GM12872 (cell line): ENCODE measurements around the gene FBXO5.

Source experiments
- CTCF ChIP-seq: IDR thresholded peaks from 3 replicates; pipeline ENCODE4 v1.5.1; 2011; ENCODE audit warnings: low read depth, mild to moderate bottlenecking, low read length, moderate library complexity; ENCODE audit not compliant: insufficient read depth

The FBXO5 gene

GRCh38 chr6:152983637-152984512 lies 1.0 kb upstream of the FBXO5 start:
- TF ChIP-seq CTCF, result no peak

- TF ChIP-seq CTCF, result no peak
These were observed 595 bp downstream of the FBXO5 start for GRCh38 chr6:152981989-152982903.

GRCh38 chr6:152981219-152981618 lies 1.6 kb downstream of the FBXO5 start:
- no peak for TF ChIP-seq CTCF

- no peak for TF ChIP-seq CTCF
These were observed 2.2 kb downstream of the FBXO5 start for GRCh38 chr6:152980656-152981055.

GRCh38 chr6:152979116-152979515 lies 3.7 kb downstream of the FBXO5 start:
- no peak for TF ChIP-seq CTCF

- TF ChIP-seq CTCF, result no peak
These were observed 4.8 kb downstream of the FBXO5 start for GRCh38 chr6:152978058-152978457.

- TF ChIP-seq CTCF, result no peak
These were observed 5.3 kb downstream of the FBXO5 start for GRCh38 chr6:152977556-152977955.
